BJ (cell line): Measurements from ENCODE around the gene RANBP17. TPM values are rescaled to one million over a fixed set of nuclear protein-coding genes. Genes with fewer than 3 reads are reported as not detected.
"Not testable (repeated sequence)": the region's sequence is repeated elsewhere in the genome, so short reads cannot be mapped to it uniquely, and the experiment has no call there.

Experiments used
- CTCF ChIA-PET: fragments of 350-600 bp; formaldehyde crosslinking; extraction: SDS; loops from one replicate; lab custom pipeline; 2021; ENCODE audit warnings: antibody characterized with exemption, inconsistent platforms; lab: Yijun Ruan, JAX
- POLR2A ChIA-PET: fragments of 300-600 bp; sonication (Branson Sonifier 250); formaldehyde crosslinking; extraction: SDS; loops from one replicate; lab custom pipeline; 2021; ENCODE audit warnings: antibody characterized with exemption; lab: Charles Lee
- DNase-seq: peaks from one replicate; pipeline ENCODE4 v3.0.0-alpha.2; 2011; ENCODE audit warnings: low read depth
- H3K27me3 ChIP-seq: 2 replicates; pipeline ENCODE4 v1.6.0; 2011; ENCODE audit warnings: low read length; ENCODE audit not compliant: control insufficient read depth, insufficient read depth
- H3K36me3 ChIP-seq: 2 replicates; pipeline ENCODE4 v1.5.1; 2011; ENCODE audit warnings: low read length; ENCODE audit not compliant: control insufficient read depth, insufficient read depth
- H3K4me3 ChIP-seq: 2 replicates; pipeline ENCODE4 v1.5.1; 2011; ENCODE audit warnings: low read depth, mild to moderate bottlenecking, control low read depth, low read length
- CTCF ChIP-seq: IDR thresholded peaks from 2 replicates; pipeline ENCODE4 v1.5.1; 2011; ENCODE audit warnings: low read depth, mild to moderate bottlenecking, control low read depth, inconsistent platforms, low read length, moderate library complexity; ENCODE audit not compliant: insufficient read depth
- polyA plus RNA-seq: library from polyadenylated mRNA; depleted of rRNA; stranded (reverse); fragments of >200 nt; gene quantifications from 2 replicates; pipeline ENCODE4 v1.2.3, GENCODE V29; 2011

RANBP17 gene
- polyA plus RNA-seq, 1 experiment = 10.5 TPM

- ChIA-PET POLR2A (no interaction called here), CTCF (no interaction called here)
- no peak for DNase-seq
- Histone ChIP-seq H3K27me3 (no peaks in the 10 kb centered on the region), H3K4me3 (no peak overlapping the region), H3K36me3 (no peaks in the 10 kb centered on the region; the same call in 1 of the 2 replicates)
- no peak for TF ChIP-seq CTCF
Observed at GRCh38 chr5:171158581-171158980, 296.8 kb downstream of the RANBP17 start.

- no peaks in the 10 kb centered on the region for H3K27me3 ChIP-seq
- no peaks in the 10 kb centered on the region; the same call in 1 of the 2 replicates for H3K36me3 ChIP-seq
- POLR2A ChIA-PET = no interaction called here
- no peak overlapping the region for H3K4me3 ChIP-seq
- no peak for TF ChIP-seq CTCF
- CTCF ChIA-PET = interaction anchor here (0.9 to 1.5 kb wide), 2 partner anchors 45 to 180 kb away, joined by 4 to 5 read pairs; no protein-coding TSS in a partner anchor
- no peak for DNase-seq
Observed at GRCh38 chr5:171162165-171162564, 300.3 kb downstream of the RANBP17 start.

- POLR2A ChIA-PET = no interaction called here
- H3K4me3 ChIP-seq = no peak overlapping the region
- no peak for DNase-seq
- peak; percentile 42 for TF ChIP-seq CTCF
- no peaks in the 10 kb centered on the region; the same call in 1 of the 2 replicates for H3K36me3 ChIP-seq
- CTCF ChIA-PET = interaction anchor here (0.9 to 1.5 kb wide), 2 partner anchors 45 to 180 kb away, joined by 4 to 5 read pairs; no protein-coding TSS in a partner anchor
- H3K27me3 ChIP-seq = no peaks in the 10 kb centered on the region
Observed at GRCh38 chr5:171162596-171162995, 300.8 kb downstream of the RANBP17 start.

GRCh38 chr5:171166766-171167165, 304.9 kb downstream of the RANBP17 start:
- POLR2A ChIA-PET = no interaction called here
- DNase-seq = no peak
- no peaks in the 10 kb centered on the region for H3K36me3 ChIP-seq
- no peak overlapping the region for H3K4me3 ChIP-seq
- no peaks in the 10 kb centered on the region for H3K27me3 ChIP-seq
- no peak for TF ChIP-seq CTCF
- CTCF ChIA-PET = interaction anchor here (1.2 kb wide), 1 partner anchor 10 kb away, joined by 3 read pairs; no protein-coding TSS in a partner anchor

- Histone ChIP-seq H3K36me3 (no peaks in the 10 kb centered on the region), H3K27me3 (no peaks in the 10 kb centered on the region), H3K4me3 (no peak overlapping the region)
- POLR2A ChIA-PET = no interaction called here
- TF ChIP-seq CTCF = no peak
- CTCF ChIA-PET = interaction anchor here (0.7 kb wide), 1 partner anchor 1339 kb away, joined by 3 read pairs; no protein-coding TSS in a partner anchor
- DNase-seq = no peak
Observed at GRCh38 chr5:171168171-171168570, 306.4 kb downstream of the RANBP17 start.

- CTCF ChIA-PET = interaction anchor here (0.6 to 0.9 kb wide), 2 partner anchors 20 to 31 kb away, joined by 3 read pairs; no protein-coding TSS in a partner anchor
- H3K27me3 ChIP-seq, POLR2A ChIA-PET, H3K36me3 ChIP-seq, H3K4me3 ChIP-seq, DNase-seq: not testable (repeated sequence)
Observed at GRCh38 chr5:171174960-171175359, 313.1 kb downstream of the RANBP17 start.
